HG03108 (cell line): ENCODE data around the gene SMIM22.

Experiments used
- ATAC-seq: cut with Tn5 transposase; IDR thresholded peaks from one replicate; pipeline ENCODE4 v1.9.1; 2021; ENCODE audit warnings: moderate library complexity; ENCODE audit not compliant: unreplicated experiment

SMIM22 gene

GRCh38 chr16:4795181-4795827 lies at the start of gene SMIM22:
Gene SMIM22 (plus strand): TSS chr16:4795369. CDS start chr16:4795735, 366 bp downstream.
- ATAC-seq: no peak

DNA sequence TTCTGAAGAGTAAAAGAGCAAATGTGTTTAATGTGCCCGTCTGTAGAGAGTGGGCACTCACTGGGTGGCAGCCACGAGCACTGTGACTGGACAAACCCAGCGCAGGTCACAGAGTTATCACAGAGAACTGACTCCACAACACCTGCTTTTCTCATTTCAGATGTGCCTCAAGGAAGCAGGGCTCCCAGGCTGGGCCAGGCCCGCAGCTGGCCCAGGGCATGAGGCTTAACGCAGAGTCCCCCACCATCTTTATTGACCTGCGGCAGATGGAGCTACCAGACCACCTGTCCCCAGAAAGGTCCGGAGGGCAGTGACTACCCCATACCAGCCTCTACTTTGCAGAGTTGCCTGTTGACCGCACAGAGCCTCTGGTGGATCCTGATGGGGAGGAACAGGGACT lies 49.0 kb upstream of the SMIM22 start:
- no peak for ATAC-seq

GRCh38 chr16:4746991-4747574 lies 48.1 kb upstream of the SMIM22 start:
- no peak for ATAC-seq

DNA sequence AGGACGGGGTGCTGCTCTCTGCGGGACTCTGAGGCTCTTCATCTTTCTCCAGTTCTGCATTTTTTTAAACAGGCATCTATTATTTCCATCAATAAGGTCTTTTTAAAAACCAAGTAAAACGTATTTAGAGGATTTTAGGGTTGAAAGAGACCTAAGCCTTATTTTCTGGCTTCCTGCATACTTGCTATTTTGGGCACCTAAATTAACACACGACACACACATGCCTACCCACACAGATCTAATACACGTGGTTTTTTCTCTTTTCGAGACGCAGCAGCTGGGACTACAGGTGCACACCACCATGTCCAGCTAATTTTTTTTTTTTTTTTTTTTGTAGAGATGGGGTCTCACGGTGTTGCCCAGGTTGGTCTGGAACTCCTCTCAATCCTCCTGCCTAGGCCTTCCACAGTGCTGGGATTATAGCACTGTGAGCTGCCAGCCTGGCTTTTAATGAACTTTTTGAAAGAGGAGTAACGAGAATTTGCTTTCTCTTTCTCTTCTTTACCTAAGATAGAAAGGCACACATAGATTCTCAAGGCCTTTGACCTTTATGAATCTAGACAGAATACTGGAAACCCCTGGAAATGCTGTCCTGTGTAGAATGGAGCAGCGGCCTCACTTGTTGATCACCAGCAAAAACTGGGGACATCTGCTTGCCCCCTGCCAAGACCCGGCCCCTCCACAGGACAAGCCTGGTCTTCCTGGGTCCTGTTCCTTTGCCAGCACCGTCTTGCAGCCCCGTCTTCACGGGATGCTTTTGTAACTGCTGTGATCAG lies 47.1 kb upstream of the SMIM22 start:
- ATAC-seq: no peak

GRCh38 chr16:4748682-4749411 lies 46.3 kb upstream of the SMIM22 start:
- ATAC-seq: no peak

- ATAC-seq: no peak
Observed at GRCh38 chr16:4749700-4750257, 45.4 kb upstream of the SMIM22 start.

DNA sequence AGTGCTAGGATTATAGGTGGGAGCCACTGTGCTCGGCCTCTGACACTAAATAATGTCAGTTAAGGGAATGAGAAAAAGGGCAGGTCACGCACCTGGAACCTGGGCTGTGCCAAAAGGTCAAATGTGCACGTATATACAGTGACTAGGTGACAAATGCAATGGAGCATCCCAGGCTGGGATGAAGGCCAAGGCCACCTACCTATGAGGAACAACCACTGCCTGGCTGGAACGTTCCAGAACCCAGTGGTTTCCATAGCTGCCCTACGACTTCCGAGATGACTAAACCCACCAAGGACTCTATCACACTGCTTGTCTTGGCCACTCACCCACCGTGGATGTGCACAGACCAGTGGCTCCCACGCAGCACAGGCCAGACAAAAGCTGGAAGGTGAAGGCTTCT lies 44.3 kb upstream of the SMIM22 start:
- no peak for ATAC-seq

DNA sequence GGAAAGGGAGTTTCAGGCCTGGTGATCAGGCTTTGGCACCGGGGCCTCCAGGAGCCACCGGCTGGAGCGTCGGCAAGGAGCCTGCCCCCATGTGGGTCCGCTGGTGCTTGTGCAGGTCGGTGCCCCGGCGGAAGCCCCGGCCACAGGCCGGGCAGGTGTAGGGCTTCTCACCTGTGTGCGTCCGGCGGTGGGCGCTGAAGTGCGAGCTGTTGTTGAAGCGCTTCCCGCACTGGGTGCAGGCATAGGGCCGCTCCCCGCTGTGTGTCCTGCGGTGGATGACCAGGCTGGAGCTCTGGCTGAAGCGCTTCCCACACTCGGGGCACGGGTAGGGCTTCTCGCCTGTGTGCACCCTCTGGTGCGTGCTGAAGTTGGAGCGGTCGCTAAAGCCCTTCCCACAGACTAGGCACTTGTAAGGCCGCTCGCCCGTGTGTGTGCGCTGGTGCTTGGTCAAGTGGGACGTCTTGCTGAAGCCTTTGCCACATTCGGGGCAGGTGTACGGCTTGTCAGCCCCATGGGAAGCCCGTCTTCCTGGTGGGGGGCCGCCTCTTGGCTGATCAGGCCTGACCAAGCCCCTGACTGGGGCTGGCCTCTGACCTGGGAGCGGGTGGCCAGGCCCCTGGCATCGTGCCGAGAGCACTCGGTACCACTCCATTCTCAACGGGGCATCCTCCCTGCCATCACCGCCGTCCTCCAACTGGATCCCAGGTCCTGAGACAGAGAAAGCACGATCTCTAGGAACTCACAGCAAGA lies 42.6 kb upstream of the SMIM22 start:
- no peak for ATAC-seq

- ATAC-seq: no peak
Observed at GRCh38 chr16:4753227-4753626, 41.9 kb upstream of the SMIM22 start.

GRCh38 chr16:4754865-4755264 lies 40.3 kb upstream of the SMIM22 start:
- ATAC-seq: no peak

GRCh38 chr16:4755687-4756086 lies 39.5 kb upstream of the SMIM22 start:
- no peak for ATAC-seq

DNA sequence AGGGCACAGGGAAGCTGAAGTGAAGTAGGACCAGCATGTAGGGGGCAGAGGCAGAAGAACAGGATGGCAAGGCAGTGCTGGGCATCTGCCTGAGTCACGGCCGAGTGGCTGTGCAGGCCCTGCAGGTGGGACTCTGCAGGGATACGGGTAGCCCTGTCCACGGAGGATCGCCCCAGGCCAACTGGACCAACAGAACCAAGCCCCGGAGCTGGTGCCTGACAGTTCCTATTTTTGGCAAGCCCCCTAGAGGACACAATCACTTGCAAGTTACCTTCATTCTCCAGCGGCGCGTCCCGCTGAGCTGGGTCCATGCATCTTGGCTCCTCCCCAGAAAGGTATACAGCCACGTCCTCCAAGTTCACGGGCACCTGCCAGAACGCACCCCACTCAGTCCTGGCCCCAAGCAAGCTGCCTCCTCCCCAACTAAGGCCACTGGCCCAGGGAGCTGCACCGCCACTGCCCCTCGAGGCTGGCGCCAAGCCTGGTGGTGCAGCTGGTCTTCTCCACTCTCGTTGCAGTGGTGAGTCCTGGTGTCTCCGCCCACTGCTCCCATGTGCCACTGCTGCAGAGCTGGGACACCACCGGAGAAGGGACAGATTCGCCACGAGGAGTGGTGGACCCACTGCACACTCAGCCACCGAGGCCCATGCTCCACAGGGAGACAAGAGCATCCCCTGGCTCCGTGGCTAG lies 34.8 kb upstream of the SMIM22 start:
- ATAC-seq: no peak

- no peak for ATAC-seq
Observed at GRCh38 chr16:4762205-4762604, 33.0 kb upstream of the SMIM22 start.

- ATAC-seq: no peak
Observed at GRCh38 chr16:4763791-4764190, 31.4 kb upstream of the SMIM22 start.

DNA sequence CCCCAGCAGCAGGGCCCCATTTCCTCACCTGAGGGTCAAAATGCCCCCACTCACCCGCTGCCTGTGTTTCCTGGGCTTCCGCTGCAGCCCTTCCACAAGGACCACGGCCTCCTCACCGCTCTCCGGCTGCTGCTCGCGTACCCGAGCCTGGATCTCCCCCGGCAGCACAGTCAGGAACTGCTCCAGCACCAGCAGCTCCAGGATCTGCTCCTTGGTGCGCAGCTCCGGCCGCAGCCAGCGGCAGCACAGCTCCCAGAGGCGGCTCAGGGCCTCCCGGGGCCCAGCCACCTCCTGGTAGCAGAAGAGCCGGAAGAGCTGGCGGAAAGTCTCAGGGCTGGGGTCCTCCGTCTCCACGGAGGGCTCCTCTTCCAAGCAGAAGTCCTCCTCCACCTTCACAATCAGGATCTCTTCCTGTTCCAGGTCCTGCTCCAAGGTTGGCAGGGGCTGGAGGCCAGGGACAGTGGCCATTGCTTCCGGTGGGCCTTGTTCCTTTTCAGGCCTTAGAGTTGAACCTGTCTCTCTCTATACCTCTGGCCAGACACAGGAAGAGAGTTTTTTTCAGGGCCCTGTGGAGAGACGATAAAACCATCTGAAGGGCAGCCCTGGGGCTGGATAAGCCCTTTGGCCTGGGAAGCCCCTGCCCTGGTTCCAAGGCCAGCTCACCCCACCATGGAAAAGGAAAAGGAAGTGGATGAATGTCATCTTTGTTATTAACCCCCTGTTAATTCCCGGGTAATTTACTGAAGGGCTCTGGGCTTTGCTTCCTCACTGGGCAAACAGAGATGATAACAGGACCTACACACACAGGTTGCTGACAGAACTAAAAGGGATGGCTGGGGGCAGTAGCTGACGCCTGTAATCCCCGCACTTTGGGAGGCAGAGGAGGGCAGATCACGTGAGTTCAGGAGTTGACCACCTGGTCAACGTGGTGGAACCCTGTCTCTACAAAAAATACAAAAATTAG lies 29.4 kb upstream of the SMIM22 start:
- no peak for ATAC-seq

DNA sequence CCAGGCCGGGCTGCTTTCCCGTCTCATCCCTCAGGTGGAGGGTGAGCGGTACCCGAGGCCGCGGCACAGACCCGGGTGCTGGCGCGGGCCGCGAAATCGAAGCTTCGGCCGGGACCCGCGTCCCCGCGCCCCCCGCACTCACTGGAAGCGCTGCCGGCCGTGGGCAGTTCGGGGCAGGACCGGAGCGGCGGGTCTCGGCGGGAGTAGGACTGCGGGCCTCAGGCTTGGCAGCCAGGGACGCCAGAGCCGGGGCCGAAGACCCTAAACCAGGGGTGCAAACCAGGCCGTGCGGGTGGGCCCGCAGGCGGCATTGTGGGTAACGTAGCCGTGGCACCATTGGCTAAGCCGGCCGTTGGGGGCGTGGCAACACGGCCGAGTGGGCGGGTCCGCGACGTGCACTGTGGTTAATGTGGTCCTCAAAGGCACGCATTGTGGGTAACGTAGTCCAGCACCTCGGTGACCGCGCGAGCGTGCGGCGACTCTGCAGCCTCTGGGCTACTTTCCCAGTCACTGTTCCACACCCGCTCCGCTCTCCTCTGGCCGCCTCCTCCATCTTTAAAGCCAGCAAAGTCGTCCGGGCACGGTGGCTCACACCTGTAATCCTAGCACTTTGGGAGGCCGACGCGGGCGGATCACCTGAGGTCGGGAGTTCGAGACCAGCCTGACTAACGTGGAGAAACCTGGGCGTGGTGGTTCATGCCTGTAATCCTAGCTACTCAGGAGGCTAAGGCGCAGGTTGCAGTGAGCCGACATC lies 28.1 kb upstream of the SMIM22 start, which contains the start of gene ZNF500:
TSS of gene ZNF500 (minus strand) at position 288 of the 754 bp plus-strand sequence. CDS start 1,184 bp downstream, outside the sequence.
- peak; percentile 89 for ATAC-seq

DNA sequence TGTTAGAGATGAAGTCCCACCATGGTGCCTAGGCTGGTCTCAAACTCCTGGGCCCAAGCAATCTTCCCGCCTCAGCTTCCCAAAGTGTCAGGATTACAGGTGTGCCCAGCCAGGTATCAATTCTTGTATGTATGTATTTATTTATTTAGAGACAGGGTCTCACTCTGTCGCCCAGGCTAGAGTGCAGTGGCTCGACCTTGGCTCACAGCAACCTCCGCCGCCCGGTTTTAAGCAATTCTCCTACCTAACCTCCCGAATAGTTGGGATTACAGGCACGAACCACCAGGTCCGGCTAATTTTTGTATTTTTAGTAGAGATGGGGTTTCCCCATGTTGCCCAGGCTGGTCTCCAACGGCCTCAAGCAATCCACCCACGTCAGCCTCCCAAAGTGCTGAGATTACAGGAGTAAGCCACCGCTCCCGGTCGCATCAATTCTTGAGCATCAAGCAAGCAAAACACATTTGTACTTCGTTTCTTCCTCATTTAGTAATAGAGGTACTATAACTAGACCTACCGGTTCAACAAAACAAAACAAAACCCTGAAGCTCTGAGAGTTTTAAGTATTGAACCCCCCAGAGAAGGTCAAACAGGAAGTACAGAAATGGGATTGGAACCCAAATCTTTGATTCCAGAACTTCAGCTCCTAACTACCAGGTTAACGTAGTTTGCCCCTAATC lies 27.2 kb upstream of the SMIM22 start:
- peak; percentile 1 for ATAC-seq
